Stimulated activated CD8-positive, alpha-beta memory T cell treated with anti-CD3 and anti-CD28 coated beads, Interleukin-12 subunit alpha, Interleukin-12 subunit beta, amount 100 ng/mL, for 1 hour (primary cell): ENCODE results near the gene TMEM273.
"Not testable (repeated sequence)": the region's sequence is repeated elsewhere in the genome, so short reads cannot be mapped to it uniquely, and the experiment has no call there.

Experiments used
- DNase-seq: peaks from one replicate; pipeline ENCODE4 v3.0.0-alpha.2; 2020; ENCODE audit warnings: low read depth

The TMEM273 gene

GRCh38 chr10:49205206-49205605 lies 17.0 kb upstream of the TMEM273 start:
- no peak for DNase-seq

DNA sequence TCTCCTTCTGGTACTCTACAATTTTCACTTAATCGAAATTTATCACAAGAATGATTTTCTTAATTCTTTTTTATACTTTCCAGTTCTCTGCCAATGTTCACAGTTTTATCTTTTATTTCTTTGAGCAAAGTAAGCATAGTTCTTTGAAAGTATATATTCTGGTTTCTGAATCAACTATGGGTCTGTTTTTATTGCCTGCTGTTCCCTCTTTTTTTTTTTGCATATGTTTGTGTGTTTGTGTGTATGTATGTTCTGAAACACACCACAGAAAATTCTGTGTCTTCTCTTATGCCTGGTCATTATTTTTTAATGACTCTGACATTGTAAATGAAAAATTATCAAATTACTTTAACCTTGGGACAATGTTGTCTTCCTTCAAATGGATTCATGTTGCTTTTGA lies 15.9 kb upstream of the TMEM273 start:
- no peak for DNase-seq

GRCh38 chr10:49202266-49202665 lies 14.1 kb upstream of the TMEM273 start:
- no peak for DNase-seq

DNA sequence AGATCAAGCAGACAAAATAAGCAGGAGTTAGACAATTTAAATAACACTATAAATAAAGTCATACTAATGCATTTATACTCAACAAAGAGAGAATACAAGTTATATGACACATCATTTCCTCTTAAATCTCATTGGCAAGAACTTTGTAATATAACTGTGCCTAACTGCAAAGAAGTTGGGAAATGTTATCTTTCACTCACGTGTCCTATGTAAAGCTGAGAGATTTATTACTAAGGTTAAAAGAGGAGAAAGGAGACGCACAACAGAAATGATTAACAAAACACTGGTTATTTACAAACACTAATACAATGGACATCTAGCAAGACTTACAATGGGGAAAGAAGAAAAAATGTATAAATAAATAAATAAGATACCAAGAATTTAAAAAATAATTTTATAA lies 12.7 kb upstream of the TMEM273 start:
- no peak for DNase-seq

DNA sequence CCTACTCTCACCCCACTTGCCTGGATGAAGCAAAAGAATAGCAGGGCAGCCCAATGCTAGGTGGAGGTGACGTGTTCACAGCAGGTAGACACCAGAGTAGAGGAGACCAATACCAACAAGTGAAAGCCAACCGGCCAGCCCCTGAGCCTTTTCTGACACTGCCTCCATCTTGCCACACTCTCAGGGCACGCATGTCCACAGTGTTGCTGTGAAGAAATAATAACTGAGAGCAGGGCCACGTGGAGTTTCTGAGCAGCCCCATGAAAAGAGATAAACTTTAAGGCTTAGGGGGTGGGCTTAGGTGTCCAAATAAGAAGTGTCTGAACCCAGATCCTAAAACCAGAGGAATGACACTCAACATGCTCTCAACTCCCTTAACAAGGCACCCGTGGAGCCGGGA lies 9.0 kb upstream of the TMEM273 start:
- DNase-seq: no peak

DNA sequence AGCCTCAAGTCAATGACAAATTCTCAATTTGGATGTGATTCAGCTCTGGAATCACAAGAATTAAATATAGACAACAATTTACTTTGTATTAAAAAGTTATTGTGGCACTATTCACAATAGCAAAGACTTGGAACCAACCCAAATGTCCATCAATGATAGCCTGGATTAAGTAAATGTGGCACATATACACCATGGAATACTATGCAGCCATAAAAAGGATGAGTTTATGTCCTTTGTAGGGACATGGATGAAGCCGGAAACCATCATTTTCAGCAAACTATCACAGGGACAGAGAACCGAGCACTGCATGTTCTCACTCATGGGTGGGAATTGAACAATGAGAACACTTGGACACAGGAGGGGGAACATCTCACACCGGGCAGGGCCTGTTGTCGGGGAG lies 7.7 kb upstream of the TMEM273 start:
- DNase-seq: not testable (repeated sequence)

DNA sequence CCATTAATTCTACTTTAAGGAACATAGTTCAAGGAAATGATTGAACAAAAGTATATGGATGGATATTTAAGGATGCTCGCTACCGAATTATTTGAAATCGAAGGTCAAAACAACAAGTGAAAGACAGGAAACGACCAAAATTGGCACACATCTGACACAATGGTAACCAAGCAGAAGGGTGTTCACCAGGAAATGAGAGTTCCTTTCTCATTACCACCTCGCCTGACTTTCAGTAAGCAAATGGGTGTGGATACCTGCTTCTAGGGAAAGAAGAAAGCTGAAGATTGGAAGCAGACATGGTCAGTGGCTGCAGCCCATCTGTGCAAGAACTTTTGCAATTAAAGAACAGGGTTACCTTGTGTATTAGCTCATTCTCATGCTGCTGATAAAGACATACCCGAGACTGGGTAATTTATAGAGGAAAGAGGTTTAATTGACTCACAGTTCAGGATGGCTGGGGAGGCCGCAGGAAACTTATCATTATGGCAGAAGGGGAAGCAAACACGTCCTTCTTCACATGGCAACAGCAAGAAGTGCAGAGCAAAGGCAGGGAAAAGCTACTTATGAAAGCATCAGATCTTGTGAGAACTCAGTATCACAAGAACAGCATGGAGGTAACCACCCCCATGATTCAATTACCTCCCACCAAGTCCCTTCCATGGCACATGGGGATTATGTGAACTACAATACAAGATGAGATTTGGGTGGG lies 6.2 kb upstream of the TMEM273 start:
- DNase-seq: no peak

GRCh38 chr10:49191349-49191748 lies 3.2 kb upstream of the TMEM273 start:
- no peak for DNase-seq

GRCh38 chr10:49189422-49189821 lies 1.2 kb upstream of the TMEM273 start:
- DNase-seq: no peak

DNA sequence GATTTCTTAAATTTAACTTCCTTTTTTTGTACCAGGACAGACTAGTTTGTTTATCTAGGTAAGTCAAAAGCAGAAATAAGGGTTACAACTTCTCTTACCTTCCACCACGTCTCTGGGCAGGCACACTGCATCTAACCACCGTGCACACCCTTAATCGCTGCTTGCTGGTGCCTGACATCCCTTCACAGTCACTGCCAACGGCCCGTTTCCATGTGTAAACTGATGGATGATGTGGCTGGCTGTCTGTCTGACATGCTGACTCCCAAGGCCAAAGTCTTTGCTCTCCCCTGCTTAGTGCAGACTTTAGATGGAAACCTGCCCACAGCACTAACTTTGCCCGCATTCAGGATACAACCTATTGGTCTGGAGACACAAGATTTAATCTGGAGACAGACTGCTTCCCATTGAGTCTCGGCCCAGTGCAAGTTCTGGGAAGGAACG lies 1.1 kb downstream of the TMEM273 start:
- DNase-seq: no peak

GRCh38 chr10:49186613-49187012 lies 1.6 kb downstream of the TMEM273 start:
- no peak for DNase-seq

DNA sequence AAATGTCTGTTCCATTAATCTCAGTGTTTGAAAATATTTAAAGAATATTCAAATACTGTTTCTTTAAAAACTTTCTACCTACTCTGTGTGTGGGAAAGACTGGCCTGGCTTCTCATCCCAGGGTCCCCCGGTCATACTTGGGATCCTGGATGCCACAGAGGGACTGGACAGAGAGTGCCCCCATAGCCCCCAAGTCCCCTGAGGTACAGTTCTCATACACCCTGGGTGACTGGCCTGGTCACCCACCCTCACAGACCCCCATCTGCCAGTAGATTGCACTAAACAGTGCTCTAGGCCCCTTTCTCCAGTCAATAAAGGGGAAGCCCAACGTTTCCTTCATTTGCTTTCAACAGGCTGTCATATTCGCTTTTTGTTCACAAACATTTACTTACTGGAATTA lies 3.0 kb downstream of the TMEM273 start:
- DNase-seq: no peak

DNA sequence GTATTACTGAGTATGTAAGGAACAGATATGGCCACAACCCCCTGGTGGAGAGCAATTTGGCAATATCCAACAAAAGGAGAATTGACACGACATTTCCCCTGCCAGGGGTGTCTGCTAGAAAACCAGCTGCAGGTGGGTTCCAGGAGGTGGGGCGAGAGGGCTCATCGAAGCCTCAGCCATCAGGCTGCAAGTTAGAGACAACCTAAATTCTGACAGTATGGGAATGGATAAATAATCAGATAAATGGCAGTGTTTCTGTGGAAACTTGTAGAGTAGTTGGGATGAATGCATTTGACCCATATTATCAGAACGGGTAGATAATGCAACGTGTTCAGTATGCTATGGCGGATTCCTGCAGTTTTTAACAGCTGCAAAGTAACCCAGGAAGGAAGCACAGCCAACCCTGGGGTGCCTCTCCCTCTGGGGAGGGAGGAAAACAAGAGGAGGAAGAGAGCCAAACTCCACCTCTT lies 3.5 kb downstream of the TMEM273 start:
- DNase-seq: no peak

DNA sequence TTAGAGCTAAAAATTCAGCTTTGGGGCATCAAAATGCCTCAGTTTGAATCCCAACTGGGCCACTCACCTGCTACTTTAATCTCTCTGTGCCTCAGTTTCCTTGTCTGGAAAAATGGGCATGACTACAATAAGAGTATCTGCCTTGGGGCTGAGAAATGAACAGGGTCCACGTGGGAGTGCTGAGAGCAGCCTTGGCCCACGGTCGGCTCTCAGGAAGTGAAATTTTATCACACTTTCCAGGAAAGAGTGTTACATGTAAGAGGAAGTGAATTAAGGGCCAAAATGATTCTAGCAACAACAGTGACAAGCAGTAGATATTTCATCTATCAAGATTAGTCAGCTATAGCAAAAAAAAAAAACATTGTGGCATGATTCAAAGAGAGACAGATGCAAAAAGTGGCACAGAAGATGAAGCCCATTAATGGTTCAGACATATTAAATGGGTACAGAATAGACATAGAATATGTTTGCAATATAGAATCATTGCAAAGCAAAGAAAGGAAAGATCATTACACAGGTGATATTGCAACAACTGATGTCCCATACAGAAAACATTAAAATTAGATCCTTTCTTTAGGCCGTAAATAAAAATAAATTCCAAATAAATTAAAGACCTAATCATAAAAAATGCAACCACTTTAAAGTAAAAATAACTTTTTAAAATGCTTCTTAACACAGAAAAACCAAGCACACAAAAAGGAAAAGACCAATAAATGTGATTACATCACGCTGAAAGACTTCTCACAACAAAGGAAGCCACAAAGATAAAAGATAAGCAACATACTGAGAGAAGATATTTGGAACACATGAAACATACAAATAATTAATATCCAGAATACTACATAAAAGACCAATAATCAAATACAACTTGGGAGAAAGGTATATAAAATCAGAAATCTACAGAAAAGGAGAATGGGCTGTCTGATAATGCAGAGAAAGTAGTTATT lies 4.3 kb downstream of the TMEM273 start:
- DNase-seq: no peak

GRCh38 chr10:49182776-49183175 lies 5.4 kb downstream of the TMEM273 start:
- DNase-seq: no peak

- DNase-seq: no peak
These were observed 7.7 kb downstream of the TMEM273 start for GRCh38 chr10:49180444-49180860.

GRCh38 chr10:49179699-49180443 lies 8.3 kb downstream of the TMEM273 start:
- no peak for DNase-seq

GRCh38 chr10:49178489-49179471 lies 9.4 kb downstream of the TMEM273 start:
- no peak for DNase-seq

GRCh38 chr10:49177391-49178355 lies 10.5 kb downstream of the TMEM273 start:
- peak; percentile 33 for DNase-seq
